Measurements from ENCODE around the gene FAM133A. TPM values are rescaled to one million over a fixed set of nuclear protein-coding genes. Genes with fewer than 3 reads are reported as not detected.

Gene FAM133A
- 1.6 and 2.1 TPM in 2 replicates for total RNA-seq (2014; rRNA removed; shearing (Covaris generic))
- polyA plus RNA-seq (2014; cell fraction: nucleus; rRNA removed): 0.88 and 2.6 TPM in 2 replicates

GRCh38 chrX:93673869-93674271 lies at the start of gene FAM133A:
FAM133A (plus strand) TSS chrX:93674206; CDS start chrX:93709420, 35,214 bp downstream.
- DNase-seq (ENCODE audit: extremely low read depth, low read depth): peak; percentile 44

- no peak for DNase-seq (ENCODE audit: extremely low read depth, low read depth)
Observed at GRCh38 chrX:93637591-93637990, 36.4 kb upstream of the FAM133A start.

- no peak for DNase-seq (ENCODE audit: extremely low read depth, low read depth)
Observed at GRCh38 chrX:93649381-93649780, 24.6 kb upstream of the FAM133A start.

GRCh38 chrX:93660575-93660974 lies 13.4 kb upstream of the FAM133A start:
- DNase-seq (ENCODE audit: extremely low read depth, low read depth): no peak

- peak; percentile 75 for DNase-seq (ENCODE audit: extremely low read depth, low read depth)
Observed at GRCh38 chrX:93673056-93673868, 744 bp upstream of the FAM133A start, which contains the start of gene NAP1L3. NAP1L3 (minus strand) TSS chrX:93673578; CDS start chrX:93673304, 274 bp downstream.

- no peak for DNase-seq (ENCODE audit: extremely low read depth, low read depth)
Observed at GRCh38 chrX:93695981-93696380, 22.0 kb downstream of the FAM133A start.

GRCh38 chrX:93703701-93704100 lies 29.7 kb downstream of the FAM133A start:
- DNase-seq (ENCODE audit: extremely low read depth, low read depth): no peak

GRCh38 chrX:93711076-93711475 lies 37.1 kb downstream of the FAM133A start:
- DNase-seq (ENCODE audit: extremely low read depth, low read depth): no peak

GRCh38 chrX:93741811-93742210 lies 67.8 kb downstream of the FAM133A start:
- DNase-seq (ENCODE audit: extremely low read depth, low read depth): no peak

- no peak for DNase-seq (ENCODE audit: extremely low read depth, low read depth)
Observed at GRCh38 chrX:93760163-93760562, 86.2 kb downstream of the FAM133A start.

Other genes with a start within 250 kb of the FAM133A start
- gene NAP1L3, start 628 bp upstream of the FAM133A start, total RNA-seq (2014; rRNA removed; shearing (Covaris generic)): 5.3 and 6.1 TPM in 2 replicates

All from NCI-H460 (cell line).